ENCODE data around the gene ADGRV1. TPM values are rescaled to one million over a fixed set of nuclear protein-coding genes. Genes with fewer than 3 reads are reported as not detected.

The ADGRV1 gene
- total RNA-seq, 1 experiment from 2014 or later = 64.8 TPM

GRCh38 chr5:90967851-90968250 is 409.3 kb downstream of the ADGRV1 start:
- Histone ChIP-seq H2AFZ (ENCODE audit: low read length) (no peak overlapping the region), H3K23ac (ENCODE audit: insufficient read length, low read depth, low read length) (no peak overlapping the region), H2BK15ac (ENCODE audit: low read depth, low read length) (no peak overlapping the region), H2BK5ac (ENCODE audit: insufficient read length, low read length) (no peak overlapping the region), H3K18ac (ENCODE audit: insufficient read length, low read depth, low read length) (no peak overlapping the region), H4K91ac (ENCODE audit: insufficient read length, low read depth, low read length) (no peak overlapping the region), H3K79me2 (ENCODE audit: insufficient read depth, low read length) (no peaks in the 10 kb centered on the region), H3K79me1 (ENCODE audit: insufficient read depth, low read depth, low read length, poor library complexity, severe bottlenecking) (no peaks in the 10 kb centered on the region), H4K5ac (ENCODE audit: insufficient read length, low read depth, low read length) (no peak overlapping the region), H3T11ph (ENCODE audit: low read length) (no peak overlapping the region), H2BK12ac (ENCODE audit: insufficient read length, low read depth, low read length) (no peak overlapping the region), H4K20me1 (ENCODE audit: control insufficient read depth, insufficient read depth, insufficient read length) (no peaks in the 10 kb centered on the region), H3K4ac (ENCODE audit: low read depth, low read length) (no peak overlapping the region), H3K27me3 (ENCODE audit: insufficient read depth, low read length) (no peaks in the 10 kb centered on the region), H2AK5ac (ENCODE audit: insufficient read length, low read length) (no peak overlapping the region), H3K9me3 (ENCODE audit: control insufficient read depth, low read depth, low read length) (peaks cover 14% of the 10 kb centered on the region), H3K9ac (ENCODE audit: extremely low read depth, insufficient read length, low read length) (no peak overlapping the region), H3K4me1 (ENCODE audit: insufficient read depth, low read length) (no peaks in the 10 kb centered on the region), H2BK120ac (ENCODE audit: low read depth, low read length, poor library complexity, severe bottlenecking) (no peak overlapping the region), H3K14ac (ENCODE audit: insufficient read depth, low read length) (no peak overlapping the region), H3K56ac (ENCODE audit: insufficient read length, low read depth, low read length) (no peak overlapping the region), H2BK20ac (ENCODE audit: low read depth, low read length, poor library complexity, severe bottlenecking) (no peak overlapping the region), H4K8ac (replicated peaks; ENCODE audit: insufficient read length, low read depth, low read length) (no peak overlapping the region), H3K4me2 (ENCODE audit: insufficient read depth, insufficient read length, low read length) (no peak overlapping the region), H3K23me2 (ENCODE audit: insufficient read length, low read depth, low read length, poor library complexity, severe bottlenecking) (no peaks in the 10 kb centered on the region), H3K27ac (ENCODE audit: insufficient read length, low read depth, low read length) (no peak overlapping the region)
- Mint-ChIP-seq H3K27me3 (ENCODE audit: low read depth) (peaks cover 2% of the 10 kb centered on the region; the same call in 1 of the 2 replicates), H3K9me3 (peaks cover 36 to 47% of the 10 kb centered on the region in 2 experiments), H3K27ac (no peak overlapping the region), H3K36me3 (ENCODE audit: insufficient read depth in 1 of 3, low read depth in 3 of 3) (peaks cover 63 to 68% (median 66%) of the 10 kb centered on the region in 3 experiments), H3K4me1 (no peaks in the 10 kb centered on the region), H3K4me3 (no peak overlapping the region)
- no peak for TF ChIP-seq CTCF (conservative IDR thresholded peaks at IDR 0.05)
- WGBS (ENCODE audit: extremely low coverage, insufficient read length, low lambda C conversion rate) = no CpG with 5 or more reads among the region's 4 CpGs
- DNase-seq = no peak

Measured in H9 (cell line).